HG02884 (cell line): ENCODE data around the gene TMEFF2.
"Not testable (repeated sequence)": the region's sequence is repeated elsewhere in the genome, so short reads cannot be mapped to it uniquely, and the experiment has no call there.

ENCODE experiments used
- ATAC-seq: cut with Tn5 transposase; IDR thresholded peaks from one replicate; pipeline ENCODE4 v1.9.1; 2021; ENCODE audit warnings: mild to moderate bottlenecking, moderate library complexity; ENCODE audit not compliant: unreplicated experiment

The TMEFF2 gene

GRCh38 chr2:192137451-192137850, 57.3 kb downstream of the TMEFF2 start:
- no peak for ATAC-seq

GRCh38 chr2:192132604-192133003, 62.1 kb downstream of the TMEFF2 start:
- ATAC-seq, result not testable (repeated sequence)

- ATAC-seq, result not testable (repeated sequence)
These were observed 64.4 kb downstream of the TMEFF2 start for GRCh38 chr2:192130312-192130711.

GRCh38 chr2:192128655-192129054, 66.1 kb downstream of the TMEFF2 start:
- ATAC-seq, result no peak

- ATAC-seq, result no peak
These were observed 67.3 kb downstream of the TMEFF2 start for GRCh38 chr2:192127434-192127833.

GRCh38 chr2:192126912-192127311, 67.8 kb downstream of the TMEFF2 start:
- ATAC-seq, result no peak

GRCh38 chr2:192126426-192126825, 68.3 kb downstream of the TMEFF2 start:
- no peak for ATAC-seq

GRCh38 chr2:192124571-192124970, 70.2 kb downstream of the TMEFF2 start:
- ATAC-seq, result no peak

- no peak for ATAC-seq
These were observed 70.9 kb downstream of the TMEFF2 start for GRCh38 chr2:192123847-192124246.

- no peak for ATAC-seq
These were observed 71.8 kb downstream of the TMEFF2 start for GRCh38 chr2:192122946-192123345.

GRCh38 chr2:192122141-192122540, 72.6 kb downstream of the TMEFF2 start:
- ATAC-seq, result no peak

GRCh38 chr2:192119536-192119935, 75.2 kb downstream of the TMEFF2 start:
- no peak for ATAC-seq

- ATAC-seq, result no peak
These were observed 77.0 kb downstream of the TMEFF2 start for GRCh38 chr2:192117705-192118104.

GRCh38 chr2:192111536-192111935, 83.2 kb downstream of the TMEFF2 start:
- ATAC-seq, result not testable (repeated sequence)

- ATAC-seq, result no peak
These were observed 95.0 kb downstream of the TMEFF2 start for GRCh38 chr2:192099742-192100141.

GRCh38 chr2:192098814-192099491, 95.8 kb downstream of the TMEFF2 start:
- ATAC-seq, result no peak

GRCh38 chr2:192091476-192091875, 103.3 kb downstream of the TMEFF2 start:
- ATAC-seq, result no peak

- no peak for ATAC-seq
These were observed 103.8 kb downstream of the TMEFF2 start for GRCh38 chr2:192090911-192091310.

- no peak for ATAC-seq
These were observed 107.3 kb downstream of the TMEFF2 start for GRCh38 chr2:192087398-192087958.

GRCh38 chr2:192082121-192082520, 112.6 kb downstream of the TMEFF2 start:
- ATAC-seq, result no peak

- not testable (repeated sequence) for ATAC-seq
These were observed 114.6 kb downstream of the TMEFF2 start for GRCh38 chr2:192080096-192080495.

GRCh38 chr2:192073878-192074277, 120.9 kb downstream of the TMEFF2 start:
- no peak for ATAC-seq

GRCh38 chr2:192072778-192073177, 122.0 kb downstream of the TMEFF2 start:
- ATAC-seq, result no peak
